ENCODE data around the gene HSP90B1. TPM values are rescaled to one million over a fixed set of nuclear protein-coding genes. Genes with fewer than 3 reads are reported as not detected.

HSP90B1 gene
- total and polyA plus RNA-seq, 9 of the 15 experiments (the other 6 are each of a cell fraction or from before 2014, with no cell fraction given) = 196 to 719 (median 557) TPM

DNA sequence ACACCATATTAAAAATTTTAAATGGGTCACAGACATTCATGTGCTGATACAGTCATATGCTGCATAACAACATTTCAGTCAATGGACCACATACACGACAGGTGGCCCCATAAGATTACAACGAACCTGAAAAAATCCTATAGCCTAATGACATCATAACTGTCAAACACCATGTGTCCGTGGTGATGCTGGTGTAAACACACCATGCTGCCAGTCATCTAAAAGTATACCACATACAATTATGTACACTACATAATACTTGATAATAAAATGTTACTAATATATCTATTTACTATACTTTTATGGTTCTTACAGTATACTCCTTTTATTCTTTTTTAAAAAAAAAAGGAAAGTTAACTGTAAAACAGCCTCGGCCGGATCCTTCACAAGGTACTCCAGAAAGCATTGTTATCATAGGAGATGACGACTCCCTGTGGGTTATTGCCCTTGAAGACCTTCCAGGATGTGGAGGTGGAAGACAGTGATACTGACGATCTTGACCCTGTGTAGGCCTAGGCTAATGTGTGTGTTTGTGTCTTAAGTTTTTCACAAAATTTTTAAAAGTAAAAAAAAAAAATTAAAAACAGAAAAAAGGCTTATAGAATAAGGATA is 30.5 kb downstream of the HSP90B1 start (continued):
- TF ChIP-seq CXXC5 (CRISPR knock-in tag; IDR thresholded peaks at IDR 0.05) (no peak), HDAC2 (IDR thresholded peaks at IDR 0.05) (peak; percentile 41; the same call in 1 of the 2 replicates), SMARCE1 (IDR thresholded peaks at IDR 0.05) (peak; percentile 41), KDM4B (IDR thresholded peaks at IDR 0.05; ENCODE audit: borderline replicate concordance in 2 of 2, low read depth in 1 of 2) (no peak), LEF1 (IDR thresholded peaks at IDR 0.05) (peak; percentile 35; the same call in 1 of the 2 replicates), TAL1 (IDR thresholded peaks at IDR 0.05) (peak; percentile 64), MTA2 (IDR thresholded peaks at IDR 0.05; ENCODE audit: low read depth) (0 out of 2 replicates have a peak, but pooled peaks have one; percentile 35), CREB1 (IDR thresholded peaks at IDR 0.05) (peak; percentile 81), CREB1 (CRISPR knock-in tag; IDR thresholded peaks at IDR 0.05) (peak; percentile 34; the same call in 1 of the 2 replicates), CBFA2T2 (conservative IDR thresholded peaks at IDR 0.05) (peak; percentile 57), ZNF384 (IDR thresholded peaks at IDR 0.05; ENCODE audit: low read depth, low read length) (peak; percentile 70), E2F3 (CRISPR knock-in tag; IDR thresholded peaks at IDR 0.05) (no peak), E2F4 (CRISPR knock-in tag; IDR thresholded peaks at IDR 0.05; ENCODE audit: low read depth) (no peak), JUND (IDR thresholded peaks at IDR 0.05; ENCODE audit: borderline replicate concordance, low read depth, low read length) (peak; percentile 53; the same call in 1 of the 2 replicates), JUND (tag; IDR thresholded peaks at IDR 0.05; ENCODE audit: borderline replicate concordance, low read depth, low read length) (peak; percentile 71), TCF3 (CRISPR knock-in tag; IDR thresholded peaks at IDR 0.05) (peak; percentile 69), XRCC5 (IDR thresholded peaks at IDR 0.05; ENCODE audit: low read depth, low read length) (no peak), FOXK2 (conservative IDR thresholded peaks at IDR 0.05 in 1 of 2, IDR thresholded peaks at IDR 0.05 in 1 of 2; ENCODE audit: low read depth in 2 of 2) (peak; percentile 89 to 95), HDAC3 (IDR thresholded peaks at IDR 0.05; ENCODE audit: borderline replicate concordance, partially characterized antibody) (peak; percentile 28), JUN (IDR thresholded peaks at IDR 0.05; ENCODE audit: borderline replicate concordance, low read depth, low read length) (peak; percentile 72; the same call in 1 of the 2 replicates), JUN (CRISPR knock-in tag; IDR thresholded peaks at IDR 0.05; ENCODE audit: borderline replicate concordance) (no peak), CREM (IDR thresholded peaks at IDR 0.05; ENCODE audit: low read depth) (peak; percentile 80), HMGXB4 (CRISPR knock-in tag; IDR thresholded peaks at IDR 0.05) (no peak)
- TF ChIP-seq, protein P1, sequence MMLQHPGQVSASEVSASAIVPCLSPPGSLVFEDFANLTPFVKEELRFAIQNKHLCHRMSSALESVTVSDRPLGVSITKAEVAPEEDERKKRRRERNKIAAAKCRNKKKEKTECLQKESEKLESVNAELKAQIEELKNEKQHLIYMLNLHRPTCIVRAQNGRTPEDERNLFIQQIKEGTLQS (IDR thresholded peaks at IDR 0.05) = peak; percentile 88
- TF ChIP-seq, protein P1 (CRISPR knock-in tag; conservative IDR thresholded peaks at IDR 0.05) = no peak
- TF ChIP-seq, protein P2, sequence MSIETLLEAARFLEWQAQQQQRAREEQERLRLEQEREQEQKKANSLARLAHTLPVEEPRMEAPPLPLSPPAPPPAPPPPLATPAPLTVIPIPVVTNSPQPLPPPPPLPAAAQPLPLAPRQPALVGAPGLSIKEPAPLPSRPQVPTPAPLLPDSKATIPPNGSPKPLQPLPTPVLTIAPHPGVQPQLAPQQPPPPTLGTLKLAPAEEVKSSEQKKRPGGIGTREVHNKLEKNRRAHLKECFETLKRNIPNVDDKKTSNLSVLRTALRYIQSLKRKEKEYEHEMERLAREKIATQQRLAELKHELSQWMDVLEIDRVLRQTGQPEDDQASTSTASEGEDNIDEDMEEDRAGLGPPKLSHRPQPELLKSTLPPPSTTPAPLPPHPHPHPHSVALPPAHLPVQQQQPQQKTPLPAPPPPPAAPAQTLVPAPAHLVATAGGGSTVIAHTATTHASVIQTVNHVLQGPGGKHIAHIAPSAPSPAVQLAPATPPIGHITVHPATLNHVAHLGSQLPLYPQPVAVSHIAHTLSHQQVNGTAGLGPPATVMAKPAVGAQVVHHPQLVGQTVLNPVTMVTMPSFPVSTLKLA (conservative IDR thresholded peaks at IDR 0.05) = peak; percentile 97 to 98

Data from K562 (cell line).